ENCODE measurements around the gene CHD2. TPM values are rescaled to one million over a fixed set of nuclear protein-coding genes. Genes with fewer than 3 reads are reported as not detected.

The CHD2 gene
- total and polyA plus RNA-seq, 4 donors: 13.9 to 90.2 (median 49.4) TPM

- H3K9ac ChIP-seq (ENCODE audit: low read depth in 1 of 2, low read length in 2 of 2): peak overlapping the region in 1 of 2 donors; percentile 99
- no peak for DNase-seq (ENCODE audit: low spot score)
- 87% methylated on average over 1 of the region's 1 CpG for WGBS
- H3K4me1 ChIP-seq (ENCODE audit: control insufficient read depth in 4 of 4, insufficient read depth in 4 of 4, low read length in 3 of 4): peaks cover 0 to 12% (median 7%) of the 10 kb centered on the region in 4 donors
- peaks cover 0 to 16% (median 9%) of the 10 kb centered on the region in 4 donors for H3K36me3 ChIP-seq (ENCODE audit: control insufficient read depth in 4 of 4, insufficient read depth in 3 of 4, low read depth in 1 of 4, low read length in 3 of 4)
- TF ChIP-seq, protein P1, sequence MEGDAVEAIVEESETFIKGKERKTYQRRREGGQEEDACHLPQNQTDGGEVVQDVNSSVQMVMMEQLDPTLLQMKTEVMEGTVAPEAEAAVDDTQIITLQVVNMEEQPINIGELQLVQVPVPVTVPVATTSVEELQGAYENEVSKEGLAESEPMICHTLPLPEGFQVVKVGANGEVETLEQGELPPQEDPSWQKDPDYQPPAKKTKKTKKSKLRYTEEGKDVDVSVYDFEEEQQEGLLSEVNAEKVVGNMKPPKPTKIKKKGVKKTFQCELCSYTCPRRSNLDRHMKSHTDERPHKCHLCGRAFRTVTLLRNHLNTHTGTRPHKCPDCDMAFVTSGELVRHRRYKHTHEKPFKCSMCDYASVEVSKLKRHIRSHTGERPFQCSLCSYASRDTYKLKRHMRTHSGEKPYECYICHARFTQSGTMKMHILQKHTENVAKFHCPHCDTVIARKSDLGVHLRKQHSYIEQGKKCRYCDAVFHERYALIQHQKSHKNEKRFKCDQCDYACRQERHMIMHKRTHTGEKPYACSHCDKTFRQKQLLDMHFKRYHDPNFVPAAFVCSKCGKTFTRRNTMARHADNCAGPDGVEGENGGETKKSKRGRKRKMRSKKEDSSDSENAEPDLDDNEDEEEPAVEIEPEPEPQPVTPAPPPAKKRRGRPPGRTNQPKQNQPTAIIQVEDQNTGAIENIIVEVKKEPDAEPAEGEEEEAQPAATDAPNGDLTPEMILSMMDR (IDR thresholded peaks at IDR 0.05; ENCODE audit: low read depth, low read length, missing input control): peak; percentile 20
- TF ChIP-seq RAD21 (IDR thresholded peaks at IDR 0.05) (peak in 1 of 2 donors; percentile 6), FOXA2 (IDR thresholded peaks at IDR 0.05) (no peak), ZBTB33 (IDR thresholded peaks at IDR 0.05) (no peak), SP1 (IDR thresholded peaks at IDR 0.05) (no peak), TAF1 (conservative IDR thresholded peaks at IDR 0.05) (no peak), ATF3 (IDR thresholded peaks at IDR 0.05) (no peak), YY1 (IDR thresholded peaks at IDR 0.05) (no peak), HNF4G (IDR thresholded peaks at IDR 0.05) (no peak), EGR1 (IDR thresholded peaks at IDR 0.05; ENCODE audit: low read depth in 2 of 2) (no peak), RXRA (IDR thresholded peaks at IDR 0.05) (no peak), FOXA1 (IDR thresholded peaks at IDR 0.05) (no peak)
- no peaks in the 10 kb centered on the region for H3K9me3 ChIP-seq (ENCODE audit: control insufficient read depth in 4 of 4, low read length in 3 of 4)
- H3K27ac ChIP-seq (ENCODE audit: low read depth in 1 of 2, low read length in 2 of 2): peak overlapping the region; percentile 97 to 98
- H3K27me3 ChIP-seq (ENCODE audit: control insufficient read depth in 4 of 4, insufficient read depth in 4 of 4, low read length in 3 of 4): no peaks in the 10 kb centered on the region
- peak overlapping the region in 2 of 3 donors; percentile 60 to 90 for H3K4me3 ChIP-seq (ENCODE audit: low read depth in 1 of 3, low read length in 3 of 3)
Measured at GRCh38 chr15:92899601-92899947, 550 bp upstream of the CHD2 start.

- no peaks in the 10 kb centered on the region for H3K27me3 ChIP-seq (ENCODE audit: control insufficient read depth in 4 of 4, insufficient read depth in 4 of 4, low read length in 3 of 4)
Measured at GRCh38 chr15:92900731-92901071, 577 bp downstream of the CHD2 start.

GRCh38 chr15:92901072-92901761, 1.1 kb downstream of the CHD2 start:
- Histone ChIP-seq H3K4me3 (ENCODE audit: low read depth in 1 of 3, low read length in 3 of 3) (peak overlapping the region; percentile 60 to 90 (median 87)), H3K36me3 (ENCODE audit: control insufficient read depth in 4 of 4, insufficient read depth in 3 of 4, low read depth in 1 of 4, low read length in 3 of 4) (peaks cover 0 to 15% (median 8%) of the 10 kb centered on the region in 4 donors), H3K9ac (ENCODE audit: low read depth in 1 of 2, low read length in 2 of 2) (peak overlapping the region; percentile 98 to 99), H3K9me3 (ENCODE audit: control insufficient read depth in 4 of 4, low read length in 3 of 4) (no peaks in the 10 kb centered on the region), H3K27me3 (ENCODE audit: control insufficient read depth in 4 of 4, insufficient read depth in 4 of 4, low read length in 3 of 4) (no peaks in the 10 kb centered on the region), H3K4me1 (ENCODE audit: control insufficient read depth in 4 of 4, insufficient read depth in 4 of 4, low read length in 3 of 4) (peaks cover 0 to 12% (median 5%) of the 10 kb centered on the region in 4 donors), H3K27ac (ENCODE audit: low read depth in 1 of 2, low read length in 2 of 2) (peak overlapping the region; percentile 97 to 98)
- DNase-seq (ENCODE audit: low spot score): no peak
- under 1% methylated on average over 8 of the region's 8 CpGs for WGBS
- TF ChIP-seq RAD21 (IDR thresholded peaks at IDR 0.05) (no peak), FOXA1 (IDR thresholded peaks at IDR 0.05) (no peak), HNF4G (IDR thresholded peaks at IDR 0.05) (no peak), YY1 (IDR thresholded peaks at IDR 0.05) (peak; percentile 57), MAX (IDR thresholded peaks at IDR 0.05) (no peak)

More at GRCh38 chr15:92900731-92901071, 577 bp downstream of the CHD2 start:
- H3K4me1 ChIP-seq (ENCODE audit: control insufficient read depth in 4 of 4, insufficient read depth in 4 of 4, low read length in 3 of 4): peaks cover 0 to 12% (median 5%) of the 10 kb centered on the region in 4 donors
- whole genome bisulfite sequencing: under 1% methylated on average over 6 of the region's 6 CpGs
- DNase-seq (ENCODE audit: low spot score): no peak
- peaks cover 0 to 15% (median 8%) of the 10 kb centered on the region in 4 donors for H3K36me3 ChIP-seq (ENCODE audit: control insufficient read depth in 4 of 4, insufficient read depth in 3 of 4, low read depth in 1 of 4, low read length in 3 of 4)
- peak overlapping the region; percentile 60 to 90 (median 87) for H3K4me3 ChIP-seq (ENCODE audit: low read depth in 1 of 3, low read length in 3 of 3)
- H3K27ac ChIP-seq (ENCODE audit: low read depth in 1 of 2, low read length in 2 of 2): peak overlapping the region; percentile 97 to 98
- H3K9ac ChIP-seq (ENCODE audit: low read depth in 1 of 2, low read length in 2 of 2): peak overlapping the region; percentile 98 to 99
- no peaks in the 10 kb centered on the region for H3K9me3 ChIP-seq (ENCODE audit: control insufficient read depth in 4 of 4, low read length in 3 of 4)
- peak; percentile 6 for TF ChIP-seq ATF3 (IDR thresholded peaks at IDR 0.05)
- no peak for TF ChIP-seq TAF1 (conservative IDR thresholded peaks at IDR 0.05)
